Endometrium (tissue), 2 donors: Measurements from ENCODE around the gene MRPL46.
"Not testable (repeated sequence)": the region's sequence is repeated elsewhere in the genome, so short reads cannot be mapped to it uniquely, and the experiment has no call there.

Source experiments
- FAIRE-seq: peaks from 2 replicates; lab custom pipeline; 2012; peaks lifted over from hg19 to GRCh38; lab: Jason Lieb, UNC
- donor health status: control.
- donor health status: control.

MRPL46 gene

DNA sequence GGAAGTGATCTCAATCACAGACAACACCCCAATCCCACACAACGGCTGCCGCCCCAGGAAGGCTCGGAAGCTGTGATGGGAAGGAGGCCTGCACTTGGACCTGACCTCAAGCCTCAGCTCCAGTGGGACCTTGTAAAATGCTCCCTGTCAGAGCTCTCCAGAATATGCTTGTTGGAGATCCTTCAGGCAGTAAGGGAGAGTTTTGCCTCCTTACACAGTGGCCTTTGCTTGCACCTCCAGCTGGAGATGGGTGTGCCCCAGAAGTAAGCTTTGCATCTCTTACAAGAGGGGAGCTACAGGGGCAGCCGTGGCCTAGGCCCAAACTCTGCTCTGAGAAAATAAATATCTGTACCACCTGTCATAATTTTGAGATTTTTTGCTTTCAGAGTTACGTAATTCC, 10.7 kb upstream of the MRPL46 start:
- no peak for FAIRE-seq

- no peak for FAIRE-seq
These were observed 9.9 kb upstream of the MRPL46 start for GRCh38 chr15:88477126-88477525.

- no peak for FAIRE-seq
These were observed 9.5 kb upstream of the MRPL46 start for GRCh38 chr15:88476635-88477060.

DNA sequence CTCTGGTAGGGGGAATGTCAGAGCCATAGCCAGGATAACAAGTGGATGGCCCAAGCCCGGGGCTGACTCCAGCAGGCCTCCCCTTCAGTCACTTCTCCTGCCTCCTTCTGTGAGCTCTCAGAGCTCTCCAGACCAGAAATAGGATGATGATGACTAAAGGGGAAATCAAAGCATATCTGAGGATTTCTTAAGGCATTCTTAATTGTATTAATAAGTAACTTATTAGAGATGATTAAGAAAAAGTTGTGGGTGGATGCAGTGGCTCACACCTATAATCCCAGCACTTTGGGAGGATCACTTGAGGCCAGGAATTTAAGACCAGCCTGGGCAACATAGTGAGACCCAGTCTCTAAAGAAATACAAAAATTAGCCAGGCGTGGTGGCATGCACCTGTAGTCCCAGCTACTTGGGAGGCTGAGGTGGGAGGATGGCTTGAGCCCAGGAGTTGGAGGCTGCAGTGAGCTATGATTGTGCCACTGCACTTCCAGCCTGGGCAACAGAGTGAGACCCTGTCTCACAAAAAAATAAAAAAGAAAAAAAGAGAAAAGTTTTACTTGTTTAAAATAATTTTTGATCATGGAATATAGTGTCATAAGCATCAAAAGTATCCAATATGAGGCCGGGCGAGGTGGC, 6.6 kb upstream of the MRPL46 start:
- FAIRE-seq: not testable (repeated sequence)

DNA sequence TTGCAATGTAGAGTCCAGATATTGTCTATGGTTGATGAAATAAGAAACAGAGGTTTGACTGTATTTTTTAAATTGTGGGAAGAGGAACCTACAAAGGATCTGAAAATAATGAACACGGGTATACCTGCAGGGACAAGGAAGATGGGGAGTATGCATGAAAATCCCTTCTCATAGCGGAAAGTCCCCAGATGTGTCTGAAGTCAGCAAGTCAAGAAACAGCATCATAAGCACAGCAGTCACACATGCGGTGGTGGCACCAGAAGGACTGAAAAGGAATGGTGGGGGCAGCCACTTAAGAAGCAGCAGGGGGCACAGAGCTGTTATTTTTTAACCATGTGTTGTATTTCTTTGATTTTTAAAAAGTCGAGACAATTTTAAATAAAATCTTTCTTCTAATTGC, 5.0 kb upstream of the MRPL46 start:
- FAIRE-seq: no peak

- no peak for FAIRE-seq
These were observed 3.6 kb upstream of the MRPL46 start for GRCh38 chr15:88470625-88471372.

DNA sequence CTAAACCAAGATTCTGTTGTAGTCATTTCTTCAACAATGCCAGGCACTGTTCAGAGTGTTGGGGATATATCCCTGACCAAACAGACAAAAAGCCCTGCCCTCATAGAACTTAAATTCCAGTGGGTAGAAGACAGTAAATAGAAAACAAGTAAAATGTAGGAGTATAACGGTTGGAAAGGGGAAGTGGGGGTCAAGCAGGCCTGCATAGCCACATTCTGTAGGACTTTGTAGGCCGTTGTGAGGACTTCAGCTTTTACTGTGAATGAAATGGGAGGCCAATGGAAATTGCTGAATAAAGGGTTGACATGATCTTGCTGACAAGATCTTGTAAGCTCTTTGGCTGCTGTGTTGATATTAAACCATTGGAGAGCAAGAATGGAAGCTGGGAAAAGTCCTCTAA, 2.1 kb upstream of the MRPL46 start:
- FAIRE-seq: no peak

GRCh38 chr15:88468721-88469120, 1.5 kb upstream of the MRPL46 start:
- not testable (repeated sequence) for FAIRE-seq

DNA sequence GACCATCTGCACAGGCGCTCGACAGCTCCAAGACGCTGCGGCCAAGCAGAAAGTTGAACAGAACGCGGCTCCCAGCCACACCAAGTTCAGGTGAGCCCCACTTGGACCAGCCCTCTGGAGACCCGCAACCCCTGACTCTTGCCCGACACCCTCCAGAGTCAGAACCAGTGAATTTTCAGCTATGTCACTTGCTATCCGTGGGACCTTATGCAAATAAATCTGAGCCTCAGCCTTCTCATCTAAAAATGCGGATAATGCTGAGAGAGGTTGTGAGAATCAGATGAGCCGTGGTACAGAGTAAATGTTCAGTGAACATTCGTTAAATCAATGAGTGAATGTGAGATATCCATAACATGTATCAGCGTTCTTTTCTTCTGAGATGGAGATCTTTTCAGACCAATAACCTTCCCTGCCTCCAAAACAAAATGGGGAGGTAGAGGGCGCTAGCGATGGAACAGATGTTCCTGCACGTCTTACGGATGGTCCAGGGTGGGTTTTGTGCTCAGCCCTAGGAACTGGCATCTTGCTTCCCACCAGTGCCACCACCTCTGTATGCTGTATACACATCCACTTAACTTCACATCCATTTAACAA, 844 bp upstream of the MRPL46 start:
- FAIRE-seq: no peak

GRCh38 chr15:88465633-88466224, 1.5 kb downstream of the MRPL46 start:
- no peak for FAIRE-seq

DNA sequence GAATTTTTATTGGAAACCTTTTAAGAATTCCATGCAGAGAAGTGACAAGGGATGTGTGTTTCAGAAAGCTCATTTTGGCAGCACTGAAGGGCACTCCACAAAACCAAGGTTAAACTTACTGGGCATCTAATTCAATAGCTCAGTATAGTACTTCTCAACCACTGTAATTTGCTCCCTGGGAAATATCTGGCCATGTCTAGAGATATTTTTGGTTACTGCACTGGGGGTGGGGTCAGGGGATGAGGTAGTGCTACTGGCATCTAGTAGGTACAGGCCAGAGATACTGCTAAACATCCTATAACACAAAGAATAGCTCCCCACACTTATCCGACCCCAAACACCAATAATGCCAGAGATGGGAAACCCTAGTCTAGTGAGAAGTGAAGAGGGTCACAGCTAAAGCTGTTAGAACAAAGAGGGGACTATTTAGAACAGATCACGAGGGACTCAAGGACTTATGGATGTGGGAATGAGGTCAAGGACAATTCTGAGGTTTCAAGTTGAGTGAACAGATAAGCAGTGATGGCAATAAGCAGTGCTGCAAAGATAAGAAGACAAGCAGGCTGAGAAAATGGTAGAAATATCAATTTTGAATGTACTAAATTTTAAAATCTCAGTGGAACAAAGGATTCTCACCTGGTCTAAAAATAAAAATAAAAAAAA, 3.2 kb downstream of the MRPL46 start:
- no peak for FAIRE-seq

DNA sequence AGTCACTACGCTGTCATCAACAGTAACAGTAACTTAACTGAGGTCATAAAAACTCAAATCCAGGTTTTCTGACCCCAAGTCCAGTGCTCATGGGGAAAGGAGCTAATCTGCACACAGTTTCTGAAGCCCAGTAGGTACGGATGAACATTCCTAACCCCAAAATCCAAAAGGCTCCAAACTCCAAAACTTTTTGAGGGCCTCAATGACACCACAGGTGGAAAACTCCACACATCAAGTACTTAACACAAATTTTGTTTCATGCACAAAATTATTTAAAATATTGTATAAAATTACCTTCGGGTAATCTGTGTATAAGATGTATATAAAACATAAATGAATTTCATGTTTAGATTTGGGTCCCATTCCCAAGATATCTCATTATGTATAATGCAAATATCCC, 10.5 kb downstream of the MRPL46 start:
- no peak for FAIRE-seq

DNA sequence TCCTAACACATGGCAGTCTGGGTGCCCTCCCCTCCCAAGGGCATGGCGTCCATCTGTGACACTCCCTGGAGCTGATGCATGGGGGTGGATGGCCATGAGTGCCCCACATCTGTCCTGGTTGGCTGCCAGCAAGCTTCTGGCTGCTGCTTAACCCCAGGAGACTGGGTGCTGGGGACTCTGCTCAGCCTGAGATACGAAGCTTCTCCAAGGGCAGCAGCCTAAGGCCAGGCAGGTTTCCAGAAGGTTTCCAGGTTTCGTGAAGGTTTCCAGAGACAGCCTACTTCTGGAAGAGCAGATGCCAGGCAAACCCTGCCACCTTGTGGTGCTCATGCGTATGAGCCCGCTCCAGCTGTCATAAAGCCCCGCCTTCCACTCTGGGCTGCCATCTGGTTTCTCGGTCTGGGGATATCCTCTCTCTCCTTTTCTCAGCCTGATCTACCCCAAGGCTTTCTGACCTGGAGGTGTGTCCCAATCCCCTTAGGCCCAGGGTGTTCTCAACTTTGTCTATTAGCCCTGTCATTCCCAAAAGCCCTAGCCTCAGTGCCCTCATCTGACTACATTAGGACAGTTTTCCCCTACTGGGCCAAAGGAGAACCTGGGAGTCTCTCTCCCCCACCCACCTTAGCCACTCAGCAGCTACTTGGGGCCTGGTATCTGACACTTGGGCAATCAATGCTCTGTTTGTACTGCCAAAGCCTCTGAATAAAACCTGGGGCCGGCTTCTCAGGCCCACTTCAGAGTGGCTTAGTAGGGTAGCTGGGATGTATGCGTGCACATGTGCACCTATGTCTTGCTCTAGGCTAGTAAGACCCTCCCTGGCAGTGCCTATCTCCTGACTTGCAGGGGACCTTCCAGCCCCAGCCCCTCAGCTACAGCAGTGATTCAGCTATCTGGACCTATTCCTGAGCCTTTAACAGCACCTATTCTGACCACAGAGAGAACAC, 12.0 kb downstream of the MRPL46 start:
- FAIRE-seq: no peak

DNA sequence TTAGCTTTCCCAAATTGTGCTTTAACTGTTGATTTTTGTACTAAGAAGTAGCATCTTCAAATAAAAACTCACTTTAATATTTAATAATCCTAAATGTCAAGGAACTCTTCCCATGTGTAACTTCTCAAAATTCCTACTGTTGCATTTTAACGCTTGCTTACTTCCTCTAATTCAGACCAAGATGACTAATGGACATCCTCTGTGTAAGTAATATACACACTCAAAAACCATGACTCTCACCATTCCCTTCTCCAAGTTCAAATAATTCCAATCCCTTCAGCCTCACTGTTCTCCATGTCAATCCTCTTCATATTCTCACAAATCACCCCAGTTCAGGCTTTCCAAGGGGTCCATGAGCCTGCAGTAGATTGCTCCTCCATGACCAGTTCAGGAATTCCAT, 13.0 kb downstream of the MRPL46 start:
- FAIRE-seq: no peak

DNA sequence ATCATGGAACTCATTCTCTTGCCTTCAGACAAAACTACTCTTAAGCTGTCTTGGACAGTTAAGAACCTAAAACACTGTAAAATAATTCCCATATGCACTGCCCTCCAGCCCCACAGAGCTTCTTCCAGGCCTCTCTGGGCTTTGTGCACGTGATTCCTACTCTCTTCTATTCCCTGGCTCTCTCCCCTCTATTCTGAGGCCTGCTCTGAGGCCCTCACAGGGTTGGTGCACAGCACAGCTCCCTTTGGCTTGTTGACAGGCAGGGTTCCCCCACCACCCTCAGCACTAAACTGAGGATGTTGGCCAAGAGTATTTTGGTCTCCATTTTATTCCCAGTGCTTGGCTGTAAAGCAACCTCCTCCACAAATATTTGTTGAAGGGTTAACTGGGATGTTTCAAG, 13.5 kb downstream of the MRPL46 start:
- no peak for FAIRE-seq

DNA sequence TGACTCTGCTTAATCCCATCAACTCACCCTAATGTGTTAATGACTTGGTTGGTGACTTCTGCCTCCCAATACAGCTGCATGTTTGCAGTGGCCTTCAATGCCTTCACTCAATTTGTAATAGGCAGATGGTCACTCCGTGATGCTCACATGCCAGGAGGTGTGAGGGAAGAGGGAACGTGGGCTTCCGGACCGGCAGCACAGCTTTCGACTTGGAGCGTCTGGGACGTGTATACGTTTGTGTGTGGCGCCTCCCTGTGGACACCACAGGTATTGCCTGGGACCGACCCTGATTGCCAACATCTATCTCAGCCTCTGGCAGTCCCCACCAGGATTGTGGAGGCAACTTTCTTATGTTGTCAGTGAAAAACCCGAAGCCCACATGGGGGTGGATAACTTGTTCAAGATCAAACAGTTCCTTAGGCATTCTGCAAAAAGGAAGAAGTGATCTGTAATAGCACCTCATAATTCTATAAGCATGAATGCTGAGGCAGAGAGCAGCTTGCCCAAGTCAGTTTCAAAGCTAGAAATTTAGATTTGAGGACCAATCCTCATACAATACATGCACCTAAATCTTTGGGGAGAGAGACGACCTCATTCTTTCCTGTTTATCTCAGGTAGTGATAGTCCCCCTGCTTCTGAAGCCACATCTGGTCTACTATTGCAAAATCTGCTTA, 16.9 kb downstream of the MRPL46 start:
- FAIRE-seq: no peak

GRCh38 chr15:88449581-88449980, 17.6 kb downstream of the MRPL46 start:
- FAIRE-seq: no peak

DNA sequence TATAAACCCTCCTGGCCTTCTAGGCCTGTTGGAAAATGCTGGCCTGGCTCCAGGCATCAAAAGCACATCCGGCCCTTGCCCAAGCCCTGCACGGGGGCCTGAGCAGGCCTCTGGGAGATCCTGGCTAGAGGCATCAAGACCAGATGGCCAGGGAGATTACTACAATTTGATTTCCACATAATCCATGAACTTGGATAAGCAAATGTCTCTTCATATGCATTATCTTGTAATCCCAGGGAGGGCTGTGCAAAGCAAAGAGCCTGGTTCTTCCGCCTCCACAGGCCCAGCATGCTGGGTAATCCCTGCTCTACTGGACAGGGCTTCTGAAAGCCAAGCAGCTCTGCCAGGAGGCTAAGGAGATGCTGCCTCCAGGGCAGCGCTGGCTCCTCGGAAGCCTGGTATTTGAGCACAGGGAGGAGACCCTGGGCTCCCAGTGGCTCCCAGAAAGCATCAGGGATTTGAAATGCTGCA, 18.2 kb downstream of the MRPL46 start:
- no peak for FAIRE-seq

- no peak for FAIRE-seq
These were observed 19.4 kb downstream of the MRPL46 start for GRCh38 chr15:88447741-88448140.

DNA sequence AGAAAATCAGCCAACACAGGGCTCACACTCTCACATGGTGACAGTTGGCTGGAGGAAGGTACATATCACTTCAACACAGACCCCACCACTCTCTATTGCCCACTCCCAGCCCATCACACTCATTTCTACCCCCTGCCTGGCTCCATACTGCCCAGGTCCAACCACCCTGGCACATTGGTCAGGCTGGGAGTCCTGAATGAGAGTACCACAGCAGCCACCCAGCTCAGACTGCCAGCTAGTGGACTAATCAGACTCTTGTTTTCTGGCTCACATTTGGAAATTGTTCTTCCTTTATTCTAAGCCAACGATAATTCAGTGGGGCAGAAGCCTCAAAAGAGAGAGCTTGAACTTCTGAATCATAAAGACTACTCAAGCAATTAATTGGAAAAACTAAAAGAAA, 20.0 kb downstream of the MRPL46 start:
- FAIRE-seq: no peak
